Stimulated activated CD8-positive, alpha-beta memory T cell treated with anti-CD3 and anti-CD28 coated beads, Interleukin-12 subunit alpha, Interleukin-12 subunit beta, amount 100 ng/mL, for 4 hours (primary cell): Measurements from ENCODE around the gene CRISPLD2.

Experiments used
- DNase-seq: peaks from one replicate; pipeline ENCODE4 v3.0.0-alpha.2; 2020; ENCODE audit warnings: low read depth

Gene CRISPLD2

DNA sequence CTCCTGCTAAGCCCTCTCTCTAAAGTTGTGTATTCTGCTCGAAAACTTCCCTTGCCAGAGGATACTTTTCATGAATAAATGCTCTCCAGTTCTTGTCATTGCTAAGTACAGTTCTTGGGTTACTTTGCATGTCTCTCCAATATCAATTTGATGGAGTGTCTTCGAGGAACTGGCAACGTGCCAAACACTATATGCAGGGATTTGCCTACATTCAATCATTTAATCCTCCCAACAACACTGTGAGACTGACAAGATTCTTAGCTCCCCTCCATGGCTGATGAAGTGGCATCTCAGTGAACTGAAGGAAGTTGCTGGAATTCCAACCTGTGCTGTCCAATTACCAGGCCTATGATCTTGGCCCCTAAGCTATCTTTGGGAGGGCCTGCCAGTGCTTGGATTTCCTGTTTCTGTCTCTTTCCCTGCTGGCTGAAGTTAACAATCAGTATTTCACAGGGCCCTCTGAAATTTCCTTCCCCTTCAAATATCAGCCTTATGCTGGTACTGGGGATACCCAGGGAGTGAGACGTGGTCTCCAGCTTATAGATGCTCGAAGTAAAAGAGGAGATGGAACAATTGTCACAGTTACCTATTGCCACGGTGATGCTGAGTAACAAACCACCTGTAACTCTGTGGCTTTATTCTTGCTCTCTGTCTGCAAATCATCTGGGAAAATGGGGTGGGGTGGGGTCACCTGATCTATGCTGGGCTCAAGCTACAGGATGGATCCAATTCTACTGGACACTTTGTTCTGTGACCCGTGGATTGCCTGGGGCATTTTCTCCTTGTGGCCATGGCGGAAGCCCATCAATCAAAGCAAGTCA is 19.4 kb upstream of the CRISPLD2 start:
- no peak for DNase-seq

DNA sequence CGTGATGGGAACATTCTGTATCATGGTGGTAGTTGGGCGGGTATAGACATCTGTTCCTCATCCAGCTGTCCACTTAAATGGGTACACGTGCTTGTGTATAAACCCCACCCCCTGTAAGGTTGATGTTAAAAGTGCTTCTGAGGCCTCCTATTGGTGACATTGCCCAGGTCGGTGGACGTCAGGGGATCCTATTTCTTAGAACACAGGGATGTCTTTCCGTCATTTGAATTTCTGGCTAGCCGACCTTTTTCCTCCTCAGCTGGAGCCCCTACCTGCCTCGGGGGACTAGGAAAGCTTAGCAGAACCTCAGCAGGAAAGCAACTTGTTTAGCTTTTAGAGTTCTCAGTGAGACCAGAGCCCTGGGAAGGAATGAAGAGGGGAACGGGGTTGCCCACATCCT is 16.6 kb upstream of the CRISPLD2 start:
- no peak for DNase-seq

DNA sequence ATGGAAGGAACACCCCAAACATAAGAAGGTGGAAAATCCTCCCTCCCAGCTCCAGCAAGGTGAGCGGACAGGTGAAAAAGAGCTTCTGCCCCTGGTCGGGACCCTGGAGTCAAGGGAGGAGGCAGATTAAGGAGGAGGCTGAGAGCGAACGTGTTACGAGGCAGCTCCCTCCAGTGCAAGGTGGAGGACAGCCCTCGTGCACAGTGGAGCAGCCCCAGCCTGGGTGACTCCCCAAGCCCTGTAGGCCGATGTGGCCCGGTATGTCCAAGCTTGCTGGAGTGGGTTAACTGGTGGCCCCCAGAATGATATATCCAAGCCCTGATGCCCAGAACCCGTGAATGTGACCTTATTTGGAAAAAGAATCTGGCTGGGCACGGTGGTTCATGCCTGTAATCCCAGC is 15.5 kb upstream of the CRISPLD2 start:
- DNase-seq, result no peak

DNA sequence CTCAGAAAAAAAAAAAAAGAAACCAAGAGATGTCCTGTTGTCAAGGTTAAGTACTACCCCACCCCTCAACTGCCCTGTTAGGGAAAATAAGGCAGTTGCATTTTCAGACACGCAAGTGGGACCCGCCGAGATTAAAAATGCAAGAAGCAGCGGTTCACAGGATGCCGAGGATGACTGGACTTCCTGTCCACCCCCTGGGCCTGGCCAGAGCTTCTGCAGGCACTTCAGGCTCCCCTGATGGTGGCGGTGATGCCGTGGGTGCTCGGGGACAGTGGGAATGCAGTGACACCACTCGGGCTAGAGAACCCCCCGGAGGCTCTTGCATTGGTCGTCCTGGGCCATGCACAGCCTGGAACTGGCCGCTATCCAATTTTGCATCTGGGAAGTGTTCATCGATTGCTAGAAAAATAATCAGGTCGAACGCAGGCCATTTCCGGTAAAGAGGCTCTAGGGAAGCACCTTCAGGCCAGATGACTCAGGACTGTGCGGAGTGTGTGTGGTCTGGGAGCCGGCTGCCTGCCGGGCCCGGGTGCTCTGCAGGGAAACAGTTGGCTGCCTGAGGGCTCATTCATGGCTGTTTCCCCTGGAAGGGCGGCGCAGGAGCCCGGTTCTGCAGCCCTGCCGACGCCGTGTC is 13.4 kb upstream of the CRISPLD2 start:
- no peak for DNase-seq

DNA sequence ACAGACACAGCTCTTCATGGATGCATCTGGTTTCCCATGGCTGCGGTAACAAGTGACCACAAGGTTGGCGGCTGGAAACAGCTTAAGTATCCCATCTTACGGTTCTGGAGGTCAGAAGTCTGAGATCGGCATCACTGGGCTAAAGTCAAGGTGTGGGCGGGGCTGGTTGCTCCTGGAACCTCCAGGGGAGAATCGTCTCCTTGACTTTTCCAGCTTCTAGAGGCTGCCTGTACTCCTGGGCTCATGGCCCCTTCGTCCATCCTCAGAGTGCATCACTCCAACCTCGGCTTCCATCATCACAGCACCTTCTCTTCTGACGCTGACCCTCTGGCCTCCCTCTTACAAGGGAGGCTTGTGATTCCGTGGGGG is 12.9 kb upstream of the CRISPLD2 start:
- no peak for DNase-seq

DNA sequence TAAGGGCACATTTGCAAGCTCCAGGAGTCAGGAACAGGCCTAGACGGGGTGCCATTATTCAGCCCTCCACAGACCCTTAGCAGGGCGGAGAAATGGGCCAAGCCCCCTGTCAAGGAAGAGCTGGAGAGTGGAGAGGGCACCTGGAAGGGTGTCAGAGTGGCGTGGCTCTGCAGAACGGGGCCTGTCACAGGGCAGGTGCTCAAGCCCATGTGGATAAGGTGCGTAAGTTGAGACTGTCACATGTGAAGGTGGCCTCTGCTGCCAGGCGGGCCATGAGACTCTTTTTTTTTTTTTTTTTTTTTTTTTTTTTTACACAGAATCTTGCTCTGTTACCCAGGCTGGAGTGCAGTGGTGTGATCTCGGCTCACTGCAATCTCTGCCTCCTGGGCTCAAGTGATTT is 12.0 kb upstream of the CRISPLD2 start:
- no peak for DNase-seq

DNA sequence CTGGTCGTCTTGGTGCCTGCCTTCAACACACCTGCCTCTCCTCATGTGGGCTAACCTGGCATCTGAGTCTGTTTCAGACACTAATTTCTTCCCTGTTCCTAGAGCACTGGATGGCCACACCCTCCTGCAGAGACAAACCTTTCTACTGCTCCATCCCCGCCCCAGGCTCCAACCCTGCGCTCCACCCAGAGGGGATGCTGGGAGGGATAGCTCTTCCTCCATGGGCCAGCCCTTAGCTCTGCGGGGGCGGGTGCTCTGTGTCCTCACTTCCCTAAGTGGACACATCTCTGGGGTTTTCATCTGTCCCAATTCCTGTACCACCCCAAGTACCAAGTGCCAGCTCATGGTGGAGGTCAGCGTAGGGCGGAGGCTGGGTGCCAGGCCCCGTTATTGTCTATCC is 11.0 kb upstream of the CRISPLD2 start:
- no peak for DNase-seq

DNA sequence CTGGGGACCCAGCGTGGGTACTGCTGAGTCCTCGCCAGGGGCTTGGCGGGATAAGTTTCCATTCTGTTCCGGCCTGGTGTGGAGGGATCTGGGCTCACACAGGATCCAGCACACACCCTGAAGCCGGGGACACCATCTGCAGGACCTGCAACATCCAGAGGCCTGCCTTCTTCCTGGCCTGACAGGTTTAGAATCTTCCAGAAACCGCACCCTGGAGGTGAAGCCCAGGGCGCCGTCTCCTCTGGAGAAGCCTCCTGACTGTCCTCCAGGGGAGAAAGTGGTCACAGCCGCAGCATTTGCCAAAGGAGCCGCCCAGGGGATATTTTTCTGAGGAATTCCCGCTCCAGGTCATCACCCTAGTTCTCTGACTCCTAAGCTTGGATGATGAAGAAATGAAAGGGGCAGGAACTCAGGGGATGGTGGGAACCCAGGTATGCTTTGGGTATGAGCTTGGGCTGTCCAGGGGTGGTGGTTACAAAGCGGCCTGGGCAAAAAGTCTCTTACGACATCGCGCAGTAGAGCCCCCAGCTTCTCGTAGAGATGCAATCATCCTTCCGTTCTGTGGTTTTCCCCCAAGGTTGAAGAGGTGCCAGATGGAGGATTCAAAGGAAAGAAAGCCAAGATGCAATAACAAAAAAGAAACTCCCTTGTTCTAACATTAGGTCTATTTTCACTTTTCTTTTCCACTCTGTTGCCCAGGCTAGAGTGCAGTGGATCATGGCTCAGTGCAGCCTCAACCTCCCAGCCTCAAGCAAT is 9.1 kb upstream of the CRISPLD2 start:
- DNase-seq, result no peak

DNA sequence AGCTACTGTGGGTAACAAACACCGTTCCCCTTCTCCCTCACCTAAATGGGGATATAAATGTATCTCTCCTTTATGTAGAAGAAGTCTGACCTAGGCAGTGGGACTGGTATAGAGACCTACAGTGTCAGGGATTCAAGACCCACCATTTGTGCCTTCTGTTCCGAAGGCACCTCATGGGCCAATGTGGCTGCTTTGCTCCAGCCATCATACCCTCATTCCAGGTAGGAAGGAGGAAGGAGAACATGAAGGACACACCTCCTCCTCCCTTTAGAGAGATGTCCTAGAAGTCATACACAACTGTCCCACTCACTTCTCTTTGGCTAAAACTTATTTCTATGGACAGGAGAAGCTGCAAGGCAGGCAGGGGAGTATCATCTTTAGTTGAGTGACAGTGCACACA is 8.3 kb upstream of the CRISPLD2 start:
- no peak for DNase-seq

DNA sequence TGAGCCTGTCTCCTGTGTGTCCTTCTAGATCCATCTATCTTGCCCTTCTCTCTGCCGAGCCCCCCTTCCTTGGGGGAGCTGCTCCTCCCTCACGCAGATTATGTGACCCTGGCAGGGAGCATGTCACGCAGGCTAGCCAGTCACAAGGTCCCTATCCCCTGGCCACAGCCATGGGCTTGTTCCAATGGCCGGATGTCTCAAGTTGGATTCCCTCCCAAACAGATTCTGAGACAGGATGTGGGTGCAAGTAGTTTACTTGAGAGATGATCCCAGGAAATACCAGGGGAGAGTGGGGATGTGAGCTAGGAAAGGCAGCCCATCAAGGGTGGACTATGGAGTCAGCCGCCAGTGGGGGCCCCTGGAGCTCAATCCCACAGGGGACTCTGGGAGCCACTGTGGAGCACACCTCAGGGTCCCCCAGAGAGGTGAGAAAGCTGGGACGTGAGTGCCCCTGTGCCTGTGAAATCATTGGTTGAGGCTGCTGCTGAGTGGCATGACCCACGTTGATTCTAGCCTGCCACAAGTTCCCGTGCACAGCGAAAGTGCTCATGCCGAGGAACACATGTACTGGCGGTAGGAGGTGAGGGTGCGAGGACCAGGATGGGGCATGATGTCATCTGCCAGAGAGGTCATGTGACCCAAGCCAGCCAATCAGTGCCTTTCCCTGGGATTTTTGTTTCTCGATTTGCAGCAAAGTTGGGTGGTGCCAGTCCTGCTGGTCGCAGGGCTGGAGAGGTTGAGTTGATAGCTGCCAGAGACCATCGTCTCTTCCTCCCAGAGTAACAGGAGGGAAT is 6.4 kb upstream of the CRISPLD2 start:
- no peak for DNase-seq

DNA sequence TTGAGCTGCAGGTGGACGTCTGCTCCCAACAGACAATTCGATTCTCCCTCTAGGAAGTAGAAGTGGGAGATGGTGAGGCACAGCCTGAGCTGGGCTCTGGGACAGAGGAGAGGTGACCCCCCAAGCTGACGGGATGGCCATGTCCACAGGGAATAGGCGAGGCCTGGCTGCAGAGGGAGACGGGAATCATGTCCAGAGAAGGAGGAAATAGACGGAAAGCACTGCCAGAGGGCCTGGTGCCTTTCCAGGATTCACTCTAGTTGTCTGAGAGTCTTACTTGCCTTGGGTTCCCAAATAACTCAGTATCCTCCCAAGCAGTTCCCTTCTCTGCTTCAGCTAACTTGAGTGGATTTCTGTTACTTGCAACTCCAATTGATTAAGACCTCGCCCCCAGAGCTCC is 4.3 kb upstream of the CRISPLD2 start:
- DNase-seq, result no peak

DNA sequence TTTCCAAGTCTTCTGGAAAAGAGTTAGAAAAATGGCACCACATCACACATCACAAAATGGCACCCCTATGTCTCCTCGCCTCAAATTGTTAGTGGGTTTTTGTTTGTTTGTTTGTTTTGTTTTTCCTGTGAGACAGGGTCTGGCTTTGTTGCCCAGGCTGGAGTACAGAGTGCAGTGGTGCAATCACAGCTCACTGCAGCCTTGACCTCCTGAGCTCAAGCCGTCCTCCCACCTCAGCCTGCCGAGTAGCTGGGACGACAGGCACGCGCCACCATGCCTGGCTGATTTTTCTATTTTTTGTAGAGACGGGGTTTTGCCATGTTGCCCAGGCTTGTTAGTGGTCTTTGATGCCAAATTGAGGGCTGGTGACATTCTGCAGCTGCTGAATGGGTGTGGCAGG is 3.8 kb upstream of the CRISPLD2 start:
- no peak for DNase-seq

DNA sequence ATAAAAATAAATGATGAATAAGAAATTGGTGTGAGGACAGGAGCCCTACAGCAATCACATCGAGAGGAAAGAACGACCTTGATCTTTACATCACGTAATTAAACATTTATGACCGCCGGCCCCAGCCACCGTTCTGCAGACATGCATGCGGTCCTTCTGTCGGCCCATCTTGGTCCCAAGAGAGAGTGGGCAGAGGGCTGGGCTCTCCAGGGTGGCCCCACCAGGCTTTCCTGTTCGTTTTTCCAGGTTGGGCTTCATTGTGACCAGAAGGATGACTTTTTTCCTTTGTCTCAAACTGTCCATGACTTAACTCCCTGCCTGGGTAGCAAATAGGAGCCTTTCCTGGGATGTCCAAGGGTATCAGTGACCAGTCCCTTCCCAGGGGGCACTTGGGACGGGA is 3.3 kb upstream of the CRISPLD2 start:
- no peak for DNase-seq

DNA sequence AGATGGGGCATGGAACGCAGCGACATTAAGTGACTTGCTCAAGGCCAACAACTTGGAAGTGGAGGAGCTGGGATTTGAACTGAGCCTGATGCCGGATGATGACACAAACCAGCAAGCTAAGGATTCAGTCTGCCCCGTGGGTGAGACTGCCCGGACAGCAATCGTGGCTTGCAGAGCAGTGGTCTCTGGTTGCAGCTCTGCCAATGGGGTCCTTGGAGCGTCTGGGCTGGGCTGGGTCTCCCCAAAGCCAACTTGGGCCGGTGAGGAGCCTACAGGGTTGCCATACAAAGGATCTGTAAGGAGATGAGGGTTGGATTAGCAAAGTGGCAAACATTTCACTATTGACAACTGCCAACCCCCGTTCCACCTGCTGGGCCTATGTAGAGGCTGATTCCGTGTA is 2.6 kb upstream of the CRISPLD2 start:
- DNase-seq, result no peak

DNA sequence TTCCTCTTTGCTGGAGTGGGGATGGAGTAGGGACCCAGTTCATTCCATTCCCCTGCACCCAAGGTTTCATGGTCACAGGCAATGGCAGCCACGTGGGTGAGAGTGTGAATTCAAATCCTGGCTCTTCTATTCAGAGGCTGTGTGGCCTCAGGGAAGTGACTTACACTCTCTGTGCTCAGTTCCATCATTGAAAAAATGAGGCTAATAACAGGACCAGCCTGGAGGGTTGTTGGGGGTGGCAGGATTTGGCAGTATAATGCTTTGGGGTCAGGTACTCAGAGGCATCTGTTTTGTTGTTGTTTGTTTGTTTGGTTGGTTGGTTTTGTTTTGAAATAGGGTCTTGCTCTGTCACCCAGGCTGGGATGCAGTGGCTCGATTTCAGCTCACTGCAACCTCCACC is 2.2 kb upstream of the CRISPLD2 start:
- no peak for DNase-seq

DNA sequence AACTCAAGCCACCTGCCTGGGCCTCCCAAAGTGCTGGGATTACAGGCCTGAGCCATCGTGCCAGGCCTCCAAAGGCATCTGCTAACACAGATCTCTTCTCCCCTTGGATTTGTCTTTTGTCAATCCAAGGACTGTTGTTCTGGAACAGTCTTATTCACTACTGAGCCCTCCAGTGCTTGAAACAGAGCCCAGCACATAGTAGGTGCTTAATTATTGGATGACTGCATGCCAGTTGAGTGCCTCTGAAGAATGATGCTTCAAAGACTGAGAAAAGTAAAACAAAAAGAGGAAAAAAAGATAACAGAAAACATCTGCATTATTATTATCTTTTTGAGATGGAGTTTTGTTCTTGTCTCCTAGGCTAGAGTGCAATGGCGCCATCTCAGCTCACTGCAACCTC is 1.7 kb upstream of the CRISPLD2 start:
- DNase-seq, result no peak

DNA sequence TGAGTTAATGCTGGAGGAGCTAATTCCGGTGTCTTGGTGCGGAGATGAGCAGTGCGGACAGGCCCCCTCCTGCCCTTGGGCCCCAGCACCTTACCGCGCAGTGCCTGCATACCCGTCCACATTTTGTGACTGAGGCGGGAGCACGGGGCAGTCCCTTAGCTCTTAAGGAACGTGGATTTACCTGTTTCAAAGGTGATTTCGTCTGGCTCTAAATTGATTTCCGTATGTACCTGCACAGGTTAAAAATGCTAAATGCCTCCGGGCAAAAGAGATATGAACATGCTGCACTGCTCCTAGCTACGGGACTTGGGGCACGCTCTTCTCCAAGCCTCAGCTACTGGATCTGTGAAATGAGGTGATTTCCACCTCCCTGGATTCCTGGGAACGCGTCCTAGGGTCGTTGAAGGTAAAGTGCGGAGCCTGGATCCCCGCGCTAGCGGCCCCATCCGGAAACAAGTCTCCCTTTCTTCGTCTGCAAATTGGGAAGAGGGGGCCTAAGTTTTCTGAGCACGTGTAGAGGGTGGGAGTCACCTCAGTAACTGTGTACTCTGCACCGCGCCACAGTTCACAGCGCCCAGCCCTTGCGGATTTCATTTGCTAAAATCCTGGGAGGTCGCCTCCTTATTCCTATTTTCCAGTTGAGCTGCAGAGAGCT is 669 bp upstream of the CRISPLD2 start:
- DNase-seq, result no peak

DNA sequence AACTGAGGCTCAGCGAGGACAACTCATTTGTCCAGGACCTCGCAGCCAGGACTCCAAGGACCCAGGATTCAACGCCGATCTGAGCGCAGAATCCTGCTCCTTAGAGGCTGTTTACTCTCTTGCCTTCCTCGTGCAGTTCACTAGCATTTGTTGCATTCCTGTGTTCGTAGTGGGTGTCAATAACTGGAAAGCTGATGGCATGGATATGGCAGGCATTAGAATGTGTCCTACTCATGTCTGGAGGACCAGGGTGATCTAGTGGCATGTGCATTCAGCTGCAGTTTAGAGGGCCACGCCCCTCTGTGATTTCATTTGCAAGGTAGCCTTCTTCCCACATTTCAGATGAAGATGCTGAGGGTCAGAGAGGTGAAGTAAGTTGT is 510 bp downstream of the CRISPLD2 start:
- no peak for DNase-seq

DNA sequence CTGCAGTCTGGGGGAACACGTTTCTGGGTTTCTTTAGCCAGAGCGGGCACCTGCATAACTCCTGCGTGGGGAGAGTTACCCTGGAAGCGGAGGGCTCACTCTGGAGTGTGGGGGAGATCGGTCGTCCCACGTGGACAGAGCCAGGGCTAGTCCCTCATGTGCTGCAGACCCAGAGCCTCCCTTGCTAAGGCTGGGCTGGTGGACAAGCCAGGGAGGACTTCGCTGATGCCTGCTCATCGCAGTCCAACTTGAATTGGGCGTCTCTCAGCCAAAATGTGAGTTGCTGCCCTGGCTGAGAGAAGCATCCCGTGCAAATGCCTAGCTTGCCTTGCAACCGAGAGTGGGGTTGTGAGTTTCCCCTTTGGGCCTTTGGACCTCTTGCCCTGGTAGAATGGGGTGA is 986 bp downstream of the CRISPLD2 start:
- no peak for DNase-seq

DNA sequence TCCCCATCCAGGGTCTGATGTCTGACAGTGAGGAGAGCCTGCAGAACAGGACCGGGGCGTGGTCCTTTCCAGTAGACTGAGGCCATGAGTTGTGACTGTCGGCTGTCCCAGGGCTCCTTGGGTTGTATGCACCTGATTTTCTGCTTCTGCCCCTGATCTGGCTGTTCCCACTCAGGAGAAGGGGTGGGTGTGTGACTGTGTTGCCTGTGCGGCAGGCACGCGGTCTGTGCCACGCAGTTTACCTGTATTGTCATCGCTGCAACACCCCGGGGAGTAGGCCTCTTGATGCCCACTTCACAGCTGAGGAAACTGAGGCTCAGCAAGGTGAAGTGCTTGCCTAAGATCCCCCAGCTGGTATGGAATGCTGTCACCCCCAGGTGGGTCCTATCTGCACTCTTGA is 1.4 kb downstream of the CRISPLD2 start:
- no peak for DNase-seq

DNA sequence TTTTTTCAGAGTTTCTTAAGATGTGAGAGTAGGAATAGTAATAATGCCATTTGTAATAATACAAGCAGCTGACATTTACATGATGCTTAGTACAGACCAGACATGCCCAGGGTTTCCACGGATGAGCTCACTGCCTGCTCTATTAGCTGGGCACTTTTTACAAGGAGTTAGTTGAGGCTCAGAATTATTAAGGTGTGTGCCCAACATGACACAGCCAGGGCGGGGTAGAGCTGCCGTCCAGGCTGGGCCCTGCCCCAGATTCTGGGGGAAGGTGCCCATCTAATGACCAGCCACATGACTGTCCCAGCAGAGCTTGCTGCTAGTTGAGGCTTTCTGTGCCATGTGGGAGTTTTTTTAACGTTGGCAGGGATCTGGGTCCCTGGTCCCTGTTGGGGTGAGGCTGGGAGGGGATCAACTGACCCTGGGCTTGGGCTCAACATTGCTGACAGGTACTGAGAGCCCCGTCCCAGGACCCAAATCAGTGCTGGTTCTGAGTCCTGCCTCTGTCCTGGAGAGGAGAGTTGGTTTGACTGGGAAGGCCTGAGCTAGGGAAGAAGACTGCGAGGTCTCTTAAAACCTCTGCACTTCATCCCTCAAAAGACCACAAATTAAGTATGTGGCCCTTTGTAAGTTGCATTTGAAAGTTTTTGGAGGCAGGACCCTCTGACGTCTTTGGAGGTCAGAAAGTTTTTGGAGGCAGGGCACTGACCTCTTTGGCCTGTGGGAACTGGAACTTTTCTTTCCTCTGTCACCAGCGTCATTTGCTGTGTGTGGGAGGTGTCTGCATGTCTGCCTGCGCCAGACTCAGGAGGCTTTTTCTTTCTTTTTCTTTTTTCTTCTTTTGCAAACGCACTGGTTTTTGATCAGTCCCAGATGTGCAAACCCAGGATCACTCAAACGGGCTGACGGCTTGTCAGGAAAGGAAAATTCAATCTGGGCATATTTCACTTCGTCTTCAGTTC is 2.2 kb downstream of the CRISPLD2 start:
- DNase-seq, result no peak
